GM12891 (cell line): ENCODE data around the gene PHOSPHO2.
"Not testable (repeated sequence)": the region's sequence is repeated elsewhere in the genome, so short reads cannot be mapped to it uniquely, and the experiment has no call there.

Experiments
- DNase-seq: peaks from one replicate; pipeline ENCODE4 v3.0.0; 2011; ENCODE audit warnings: low spot score; ENCODE audit not compliant: insufficient read length
- FAIRE-seq: peaks from 2 replicates; lab custom pipeline; 2011; peaks lifted over from hg19 to GRCh38; lab: Jason Lieb, UNC
- PAX5 ChIP-seq: IDR thresholded peaks from 2 replicates; pipeline ENCODE4 v1.6.1; 2011; ENCODE audit warnings: low read length, moderate library complexity, mild to moderate bottlenecking; ENCODE audit not compliant: insufficient read depth, severe bottlenecking
- POLR2A ChIP-seq: IDR thresholded peaks from 2 replicates; pipeline ENCODE4 v1.6.1; 2011; ENCODE audit warnings: low read depth, low read length, control low read depth
- POLR2AphosphoS5 ChIP-seq: IDR thresholded peaks from 2 replicates; pipeline ENCODE4 v1.6.1; 2011; ENCODE audit warnings: low read depth, low read length, control low read depth
- POU2F2 ChIP-seq: IDR thresholded peaks from 2 replicates; pipeline ENCODE4 v1.6.1; 2011; ENCODE audit warnings: low read depth, mild to moderate bottlenecking, control low read depth, low read length, moderate library complexity
- SPI1 ChIP-seq: IDR thresholded peaks from 2 replicates; pipeline ENCODE4 v1.6.1; 2011; ENCODE audit warnings: low read depth, low read length, control low read depth
- TAF1 ChIP-seq: IDR thresholded peaks from 2 replicates; pipeline ENCODE4 v1.6.1; 2011; ENCODE audit warnings: low read depth, low read length, control low read depth

Gene PHOSPHO2

GRCh38 chr2:169696381-169696780 lies 2.1 kb downstream of the PHOSPHO2 start:
- no peak for DNase-seq
- FAIRE-seq: no peak
- TF ChIP-seq SPI1 (no peak), POLR2A (no peak), PAX5 (no peak), POU2F2 (no peak), TAF1 (no peak), POLR2AphosphoS5 (no peak)

DNA sequence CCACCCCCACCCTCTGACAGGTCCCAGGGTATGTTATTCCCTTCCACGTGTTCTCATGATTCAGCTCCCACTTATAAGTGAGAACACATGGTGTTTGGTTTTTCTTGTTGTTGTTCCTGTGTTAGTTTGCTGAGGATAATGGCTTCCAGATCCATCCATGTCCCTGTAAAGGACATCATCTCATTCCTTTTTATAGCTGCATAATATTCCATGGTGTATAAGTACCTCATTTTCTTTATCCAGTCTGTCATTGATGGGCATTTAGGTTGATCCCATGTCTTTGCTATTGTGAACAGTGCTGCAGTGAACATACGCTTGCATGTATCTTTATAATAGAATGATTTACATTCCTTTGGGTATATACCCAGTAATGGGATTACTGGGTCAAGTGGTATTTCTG lies 4.9 kb downstream of the PHOSPHO2 start:
- DNase-seq, FAIRE-seq: not testable (repeated sequence)

- no peak for TF ChIP-seq POLR2A
- no peak for FAIRE-seq
- DNase-seq: no peak
These were observed 8.7 kb downstream of the PHOSPHO2 start for GRCh38 chr2:169702996-169703395.

GRCh38 chr2:169704160-169704708 lies 10.0 kb downstream of the PHOSPHO2 start:
- TF ChIP-seq POU2F2 (no peak), POLR2A (no peak), PAX5 (no peak), SPI1 (no peak), POLR2AphosphoS5 (no peak), TAF1 (no peak)
- peak; percentile 52 for FAIRE-seq
- DNase-seq: no peak

GRCh38 chr2:169705927-169706326 lies 11.7 kb downstream of the PHOSPHO2 start:
- TF ChIP-seq POLR2A (no peak), POU2F2 (no peak), PAX5 (no peak)
- no peak for FAIRE-seq
- no peak for DNase-seq

GRCh38 chr2:169707626-169708025 lies 13.4 kb downstream of the PHOSPHO2 start:
- TF ChIP-seq POLR2A: no peak
- no peak for TF ChIP-seq TAF1
- TF ChIP-seq PAX5: no peak
- TF ChIP-seq POU2F2: no peak
- no peak for TF ChIP-seq SPI1
- no peak for TF ChIP-seq POLR2AphosphoS5
- FAIRE-seq (no peak), DNase-seq (no peak)

- no peak for DNase-seq
- no peak for FAIRE-seq
- TF ChIP-seq POLR2AphosphoS5 (no peak), POLR2A (no peak), SPI1 (no peak), POU2F2 (no peak), TAF1 (no peak), PAX5 (no peak)
These were observed 15.1 kb downstream of the PHOSPHO2 start for GRCh38 chr2:169709331-169709730.

GRCh38 chr2:169709981-169710380 lies 15.7 kb downstream of the PHOSPHO2 start:
- no peak for DNase-seq
- TF ChIP-seq SPI1: no peak
- no peak for TF ChIP-seq POLR2AphosphoS5
- TF ChIP-seq POLR2A: no peak
- no peak for TF ChIP-seq TAF1
- TF ChIP-seq PAX5: no peak
- TF ChIP-seq POU2F2: no peak
- no peak for FAIRE-seq

GRCh38 chr2:169711751-169712509 lies 17.7 kb downstream of the PHOSPHO2 start:
- FAIRE-seq (peak; percentile 33), DNase-seq (no peak)
- TF ChIP-seq PAX5 (no peak), SPI1 (no peak), POLR2A (no peak), POLR2AphosphoS5 (no peak), POU2F2 (no peak), TAF1 (no peak)

GRCh38 chr2:169712791-169713227 lies 18.5 kb downstream of the PHOSPHO2 start:
- no peak for FAIRE-seq
- DNase-seq: no peak
- no peak for TF ChIP-seq POLR2AphosphoS5
- TF ChIP-seq PAX5: no peak
- no peak for TF ChIP-seq SPI1
- TF ChIP-seq POLR2A: no peak
- TF ChIP-seq TAF1: no peak
- TF ChIP-seq POU2F2: no peak
